SK-N-DZ (cell line): ENCODE results near the gene ANKRD24. TPM values are rescaled to one million over a fixed set of nuclear protein-coding genes. Genes with fewer than 3 reads are reported as not detected.
"Not testable (repeated sequence)": the region's sequence is repeated elsewhere in the genome, so short reads cannot be mapped to it uniquely, and the experiment has no call there.

ENCODE experiments used
- DNase-seq: peaks from one replicate; pipeline ENCODE4 v3.0.0-alpha.2; 2015; ENCODE audit warnings: low spot score
- polyA plus RNA-seq, 2 experiments: library from polyadenylated mRNA; depleted of rRNA; stranded (reverse); fragments of >200 nt; gene quantifications; 2 replicates each; pipeline ENCODE4 v1.2.3, GENCODE V29; 2014

Gene ANKRD24
- 1.00 and 1.1 TPM in 2 replicates for polyA plus RNA-seq (2014; cell fraction: cytosol; rRNA removed)
- 1.9 and 2.9 TPM in 2 replicates for polyA plus RNA-seq (2014; cell fraction: nucleus; rRNA removed)

GRCh38 chr19:4182084-4182810 lies at the start of gene ANKRD24, which contains the start of gene SIRT6:
TSS of gene ANKRD24 (plus strand) at chr19:4182689. CDS start at chr19:4186426, 3,737 bp downstream.
TSS of gene SIRT6 (minus strand) at chr19:4182563. CDS start at chr19:4182539, 24 bp downstream.
- DNase-seq: peak; percentile 94

- DNase-seq: no peak
Observed at GRCh38 chr19:4134351-4134750, 48.1 kb upstream of the ANKRD24 start.

- DNase-seq: not testable (repeated sequence)
Observed at GRCh38 chr19:4135386-4135785, 47.1 kb upstream of the ANKRD24 start.

GRCh38 chr19:4136680-4137088 lies 45.8 kb upstream of the ANKRD24 start:
- no peak for DNase-seq

GRCh38 chr19:4138445-4138844 lies 44.0 kb upstream of the ANKRD24 start:
- no peak for DNase-seq

- DNase-seq: peak; percentile 66
Observed at GRCh38 chr19:4139614-4140236, 42.8 kb upstream of the ANKRD24 start.

- DNase-seq: peak; percentile 78
Observed at GRCh38 chr19:4140237-4140711, 42.2 kb upstream of the ANKRD24 start.

- not testable (repeated sequence) for DNase-seq
Observed at GRCh38 chr19:4142916-4143315, 39.6 kb upstream of the ANKRD24 start.

GRCh38 chr19:4144666-4145249 lies 37.7 kb upstream of the ANKRD24 start:
- no peak for DNase-seq

GRCh38 chr19:4149518-4150288 lies 32.8 kb upstream of the ANKRD24 start:
- no peak for DNase-seq

- DNase-seq: no peak
Observed at GRCh38 chr19:4151623-4152022, 30.9 kb upstream of the ANKRD24 start.

GRCh38 chr19:4152241-4152998 lies 30.1 kb upstream of the ANKRD24 start:
- no peak for DNase-seq

GRCh38 chr19:4154571-4155312 lies 27.7 kb upstream of the ANKRD24 start:
- DNase-seq: no peak

GRCh38 chr19:4157164-4157563 lies 25.3 kb upstream of the ANKRD24 start:
- DNase-seq: no peak

GRCh38 chr19:4157971-4158370 lies 24.5 kb upstream of the ANKRD24 start:
- not testable (repeated sequence) for DNase-seq

GRCh38 chr19:4161415-4162077 lies 20.9 kb upstream of the ANKRD24 start:
- no peak for DNase-seq

- DNase-seq: no peak
Observed at GRCh38 chr19:4164262-4164661, 18.2 kb upstream of the ANKRD24 start.

GRCh38 chr19:4171676-4172075 lies 10.8 kb upstream of the ANKRD24 start:
- no peak for DNase-seq

- no peak for DNase-seq
Observed at GRCh38 chr19:4172861-4173473, 9.5 kb upstream of the ANKRD24 start.
